ENCODE data around the gene MRPL51. TPM values are rescaled to one million over a fixed set of nuclear protein-coding genes. Genes with fewer than 3 reads are reported as not detected.

MRPL51 gene
- total RNA-seq, 3 donors from 2014 or later (not counting 1 experiment from before 2014, with no cell fraction given), result 32.8 to 48.3 (median 45.4) TPM

- Histone ChIP-seq H3K27me3 (ENCODE audit: control insufficient read depth, insufficient read depth, low read length) (no peaks in the 10 kb centered on the region), H3K4me1 (ENCODE audit: control insufficient read depth, insufficient read depth, low read length) (peaks cover 58% of the 10 kb centered on the region), H3K4me3 (ENCODE audit: low read length) (no peak overlapping the region), H3K36me3 (ENCODE audit: control insufficient read depth, insufficient read depth, low read length) (peaks cover 22% of the 10 kb centered on the region), H3K9me3 (ENCODE audit: control insufficient read depth, insufficient read depth, low read length) (no peaks in the 10 kb centered on the region), H3K27ac (ENCODE audit: low read length) (peak overlapping the region; percentile 98)
- WGBS (ENCODE audit: insufficient coverage), result 93% methylated on average over 16 of the region's 16 CpGs
- no peaks in the 10 kb centered on the region for H3K36me3 Mint-ChIP-seq
- peak overlapping the region; percentile 100 for H3K4me3 Mint-ChIP-seq
- no peaks in the 10 kb centered on the region for H3K9me3 Mint-ChIP-seq
- peaks cover 33 to 49% of the 10 kb centered on the region in 2 donors for H3K4me1 Mint-ChIP-seq
- intact Hi-C loops (cut with micrococcal nuclease), result loop anchor here (5.0 kb wide), 1 partner anchor 42 kb away; the partner anchor contains the start of genes MRPL51 and NCAPD2
- ATAC-seq (no peak), DNase-seq (no peak)
- TF ChIP-seq CTCF (IDR thresholded peaks at IDR 0.05), result no peak
- H3K27ac Mint-ChIP-seq, result peak overlapping the region; percentile 100
- no peaks in the 10 kb centered on the region for H3K27me3 Mint-ChIP-seq (ENCODE audit: low read depth in 2 of 2)
Observed at GRCh38 chr12:6450091-6450868, 42.8 kb downstream of the MRPL51 start.

- no peaks in the 10 kb centered on the region for H3K36me3 ChIP-seq (ENCODE audit: control insufficient read depth, insufficient read depth, low read length)
- H3K9me3 ChIP-seq (ENCODE audit: control insufficient read depth, insufficient read depth, low read length), result no peaks in the 10 kb centered on the region
- ATAC-seq, result peak in 2 of 3 donors; percentile 52 to 53
- peaks cover 46% of the 10 kb centered on the region for H3K4me1 ChIP-seq (ENCODE audit: control insufficient read depth, insufficient read depth, low read length)
- Mint-ChIP-seq H3K9me3 (no peaks in the 10 kb centered on the region), H3K4me3 (peak within 1 kb of the TSS; percentile 71), H3K27ac (peak within 1 kb of the TSS; percentile 21 to 79), H3K4me1 (peaks cover 9 to 28% of the 10 kb centered on the region in 2 donors), H3K36me3 (no peaks in the 10 kb centered on the region), H3K27me3 (ENCODE audit: low read depth in 2 of 2) (no peaks in the 10 kb centered on the region)
- peak in 1 of 2 donors; percentile 80 for DNase-seq
- no peaks in the 10 kb centered on the region for H3K27me3 ChIP-seq (ENCODE audit: control insufficient read depth, insufficient read depth, low read length)
- intact Hi-C loops (cut with micrococcal nuclease), result no loop called here
- no peak for TF ChIP-seq CTCF (IDR thresholded peaks at IDR 0.05)
- whole genome bisulfite sequencing (ENCODE audit: insufficient coverage), result 65% methylated on average over 15 of the region's 16 CpGs
- peak within 1 kb of the TSS; percentile 35 for H3K4me3 ChIP-seq (ENCODE audit: low read length)
- peak within 1 kb of the TSS; percentile 61 for H3K27ac ChIP-seq (ENCODE audit: low read length)
Observed at GRCh38 chr12:6444704-6445688, 48.1 kb downstream of the MRPL51 start, which contains the start of gene CD27. TSS of gene CD27 (plus strand) at chr12:6444955. CDS start at chr12:6445096, 141 bp downstream.

- peaks cover 46% of the 10 kb centered on the region for H3K4me1 ChIP-seq (ENCODE audit: control insufficient read depth, insufficient read depth, low read length)
- Mint-ChIP-seq H3K27me3 (ENCODE audit: low read depth in 2 of 2) (no peaks in the 10 kb centered on the region), H3K27ac (peak overlapping the region in 1 of 2 donors; percentile 79), H3K4me1 (peaks cover 9 to 28% of the 10 kb centered on the region in 2 donors), H3K4me3 (peak overlapping the region; percentile 11), H3K36me3 (no peaks in the 10 kb centered on the region), H3K9me3 (no peaks in the 10 kb centered on the region)
- no peak for DNase-seq
- H3K36me3 ChIP-seq (ENCODE audit: control insufficient read depth, insufficient read depth, low read length), result no peaks in the 10 kb centered on the region
- ATAC-seq, result no peak
- H3K9me3 ChIP-seq (ENCODE audit: control insufficient read depth, insufficient read depth, low read length), result no peaks in the 10 kb centered on the region
- intact Hi-C loops (cut with micrococcal nuclease), result no loop called here
- WGBS (ENCODE audit: insufficient coverage), result 38% methylated on average over 3 of the region's 4 CpGs
- H3K4me3 ChIP-seq (ENCODE audit: low read length), result no peak overlapping the region
- TF ChIP-seq CTCF (IDR thresholded peaks at IDR 0.05), result no peak
- peak overlapping the region; percentile 61 for H3K27ac ChIP-seq (ENCODE audit: low read length)
- no peaks in the 10 kb centered on the region for H3K27me3 ChIP-seq (ENCODE audit: control insufficient read depth, insufficient read depth, low read length)
Observed at GRCh38 chr12:6444031-6444430, 49.0 kb downstream of the MRPL51 start.
